GM12864 (cell line): ENCODE measurements around the gene TRAF2.
"Not testable (repeated sequence)": the region's sequence is repeated elsewhere in the genome, so short reads cannot be mapped to it uniquely, and the experiment has no call there.

Source experiments
- DNase-seq: peaks from one replicate; pipeline ENCODE4 v3.0.0-alpha.2; 2011; ENCODE audit warnings: low read depth
- H3K4me3 ChIP-seq: 2 replicates; pipeline ENCODE4 v1.5.1; 2011; ENCODE audit warnings: mild to moderate bottlenecking, low read depth, low read length, control low read depth
- TF ChIP-seq, protein P1 (sequence below): IDR thresholded peaks from 2 replicates; pipeline ENCODE4 v1.5.1; 2011; ENCODE audit warnings: low read depth, mild to moderate bottlenecking, moderate library complexity, low read length, control low read depth, inconsistent platforms; ENCODE audit errors: missing control alignments

The TRAF2 gene

DNA sequence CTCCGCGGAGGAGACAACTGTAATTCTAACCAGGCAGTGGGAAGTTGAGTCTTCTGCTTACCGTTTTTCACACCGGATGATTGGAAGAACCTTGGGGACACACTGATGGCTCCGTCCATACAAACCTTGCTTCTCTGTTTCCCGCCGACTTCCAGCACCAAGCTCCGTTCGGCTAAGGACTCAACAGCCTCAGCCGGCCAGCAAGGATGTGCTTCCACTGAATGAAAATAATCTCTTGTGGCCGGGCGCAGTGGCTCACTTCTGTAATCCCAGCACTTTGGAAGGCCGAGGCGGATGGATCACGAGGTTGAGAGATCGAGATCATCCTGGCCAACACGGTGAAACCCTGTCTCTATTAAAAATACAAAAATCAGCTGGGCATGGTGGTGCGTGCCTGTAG is 18.4 kb upstream of the TRAF2 start:
- TF ChIP-seq, protein P1, sequence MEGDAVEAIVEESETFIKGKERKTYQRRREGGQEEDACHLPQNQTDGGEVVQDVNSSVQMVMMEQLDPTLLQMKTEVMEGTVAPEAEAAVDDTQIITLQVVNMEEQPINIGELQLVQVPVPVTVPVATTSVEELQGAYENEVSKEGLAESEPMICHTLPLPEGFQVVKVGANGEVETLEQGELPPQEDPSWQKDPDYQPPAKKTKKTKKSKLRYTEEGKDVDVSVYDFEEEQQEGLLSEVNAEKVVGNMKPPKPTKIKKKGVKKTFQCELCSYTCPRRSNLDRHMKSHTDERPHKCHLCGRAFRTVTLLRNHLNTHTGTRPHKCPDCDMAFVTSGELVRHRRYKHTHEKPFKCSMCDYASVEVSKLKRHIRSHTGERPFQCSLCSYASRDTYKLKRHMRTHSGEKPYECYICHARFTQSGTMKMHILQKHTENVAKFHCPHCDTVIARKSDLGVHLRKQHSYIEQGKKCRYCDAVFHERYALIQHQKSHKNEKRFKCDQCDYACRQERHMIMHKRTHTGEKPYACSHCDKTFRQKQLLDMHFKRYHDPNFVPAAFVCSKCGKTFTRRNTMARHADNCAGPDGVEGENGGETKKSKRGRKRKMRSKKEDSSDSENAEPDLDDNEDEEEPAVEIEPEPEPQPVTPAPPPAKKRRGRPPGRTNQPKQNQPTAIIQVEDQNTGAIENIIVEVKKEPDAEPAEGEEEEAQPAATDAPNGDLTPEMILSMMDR: no peak
- no peak for DNase-seq
- H3K4me3 ChIP-seq: no peak overlapping the region

DNA sequence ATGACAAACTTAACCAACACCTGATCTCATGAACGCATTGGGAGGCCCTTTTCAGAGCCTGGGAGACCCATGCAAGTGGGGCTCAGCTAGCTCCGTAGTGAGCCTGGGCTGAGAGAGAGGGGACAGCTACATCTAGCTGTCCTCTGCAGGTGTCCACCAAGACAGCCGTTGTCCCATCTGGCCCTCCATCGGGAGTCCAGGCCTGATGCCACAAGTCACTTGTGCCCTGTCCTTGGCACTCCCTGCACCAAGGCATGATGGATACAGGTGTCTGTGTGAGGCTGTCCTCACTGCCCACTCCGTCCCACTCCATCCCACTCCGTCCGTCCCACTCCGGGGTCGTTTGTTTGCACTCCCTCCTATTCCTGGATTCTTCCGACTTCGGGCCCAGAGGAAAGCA is 17.7 kb upstream of the TRAF2 start:
- no peak for DNase-seq
- H3K4me3 ChIP-seq: no peak overlapping the region
- TF ChIP-seq, protein P1: no peak

DNA sequence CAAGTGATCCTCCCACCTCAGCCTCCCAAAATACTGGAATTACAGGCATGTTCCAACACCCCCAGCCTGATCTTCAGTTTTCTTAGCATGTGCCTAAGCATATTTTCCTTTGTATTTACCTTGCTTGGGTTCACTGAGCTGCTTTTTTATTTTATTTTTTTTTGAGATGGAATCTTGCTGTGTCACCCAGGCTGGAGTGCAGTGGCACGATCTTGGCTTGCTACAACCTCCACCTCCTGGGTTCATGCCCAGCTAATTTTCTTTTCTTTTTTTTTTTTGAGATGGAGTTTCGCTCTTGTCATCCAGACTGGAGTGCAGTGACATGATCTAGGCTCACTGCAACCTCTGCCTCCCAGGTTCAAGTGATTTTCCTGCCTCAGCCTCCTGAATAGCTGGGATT is 16.7 kb upstream of the TRAF2 start:
- not testable (repeated sequence) for DNase-seq, H3K4me3 ChIP-seq

DNA sequence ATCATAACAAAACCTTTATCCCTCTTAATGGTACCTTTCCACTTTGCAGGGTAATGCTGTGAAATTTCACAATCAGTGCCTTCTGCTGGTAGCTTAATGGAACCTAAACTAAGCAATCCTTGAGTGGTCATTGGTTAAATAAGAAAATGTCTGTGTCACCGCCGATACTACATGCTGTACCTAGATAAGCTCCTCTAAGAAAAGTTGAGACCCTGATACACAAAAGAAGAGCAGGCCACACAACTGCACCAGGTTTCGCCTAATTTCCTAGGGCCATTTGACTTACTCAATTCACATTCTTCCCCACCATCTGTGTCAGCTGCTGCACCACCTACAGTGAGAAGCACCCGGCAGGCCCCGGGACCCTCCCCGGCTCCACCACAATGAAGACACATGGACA is 11.2 kb upstream of the TRAF2 start:
- DNase-seq: no peak
- TF ChIP-seq, protein P1: no peak
- no peak overlapping the region for H3K4me3 ChIP-seq

DNA sequence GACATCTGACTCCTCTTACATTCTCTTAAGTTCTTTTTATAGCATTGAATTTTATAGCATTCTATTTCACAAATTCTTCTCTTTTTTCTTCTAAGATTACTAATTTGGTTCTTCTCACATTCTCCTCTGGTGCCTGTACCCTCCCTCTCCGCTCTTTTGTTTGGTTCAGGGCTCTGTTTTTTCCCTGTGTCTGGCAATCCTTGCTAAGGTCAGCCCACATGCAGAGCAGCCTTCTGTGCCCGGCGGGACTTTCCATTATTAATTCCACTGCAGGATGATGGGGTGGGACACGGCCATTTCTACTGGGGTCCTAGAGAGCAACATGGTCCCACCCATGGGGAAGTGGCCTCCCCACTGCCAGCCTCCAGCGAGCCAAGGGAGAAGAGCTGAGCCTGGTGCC is 9.8 kb upstream of the TRAF2 start:
- DNase-seq: no peak
- TF ChIP-seq, protein P1: no peak
- H3K4me3 ChIP-seq: no peak overlapping the region

DNA sequence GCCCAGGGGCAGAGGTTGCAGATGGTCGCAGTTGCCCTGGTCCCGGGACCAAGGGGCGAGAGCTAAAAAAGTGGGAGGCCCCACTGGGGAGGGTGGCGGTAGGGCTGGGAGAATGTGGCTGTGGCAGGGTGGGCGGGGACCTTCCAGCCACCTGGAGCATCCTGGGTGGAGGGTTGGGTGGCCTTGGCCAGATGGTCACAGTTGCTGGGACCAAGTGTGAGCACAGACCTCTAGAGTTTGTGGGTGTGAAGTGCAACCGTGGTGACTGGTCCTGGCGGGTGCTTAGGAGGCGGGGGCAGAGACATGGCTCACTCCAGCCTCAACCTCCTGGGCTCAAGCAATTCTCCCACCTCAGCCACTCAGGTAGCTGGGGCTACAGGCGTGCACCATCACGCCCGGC is 5.7 kb upstream of the TRAF2 start:
- no peak for DNase-seq
- H3K4me3 ChIP-seq: no peak overlapping the region
- TF ChIP-seq, protein P1: peak; percentile 21

DNA sequence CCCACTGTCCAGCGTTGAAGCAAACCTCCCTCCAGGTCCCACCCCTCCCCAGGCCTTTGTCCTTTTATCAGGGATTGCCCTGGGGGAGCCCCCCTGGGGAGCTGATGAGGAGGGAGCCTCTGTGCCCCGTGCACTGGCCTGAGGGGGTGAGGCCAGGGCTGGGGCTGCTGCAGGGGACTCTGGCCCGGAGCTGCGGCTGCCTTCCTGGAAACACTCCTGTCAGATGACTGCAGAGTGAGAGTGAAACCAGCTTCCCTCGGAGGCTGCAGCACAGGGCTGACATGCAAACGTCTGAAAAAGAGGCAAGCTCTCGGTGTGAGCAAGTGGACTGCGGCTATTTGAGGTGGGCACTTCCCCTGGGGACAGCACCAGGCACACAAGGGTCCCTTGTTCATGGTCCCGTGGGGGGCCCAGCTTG is 4.6 kb upstream of the TRAF2 start:
- H3K4me3 ChIP-seq: peak overlapping the region; percentile 56
- TF ChIP-seq, protein P1: no peak
- no peak for DNase-seq
